ENCODE results near the gene PRKAG2.

DNA sequence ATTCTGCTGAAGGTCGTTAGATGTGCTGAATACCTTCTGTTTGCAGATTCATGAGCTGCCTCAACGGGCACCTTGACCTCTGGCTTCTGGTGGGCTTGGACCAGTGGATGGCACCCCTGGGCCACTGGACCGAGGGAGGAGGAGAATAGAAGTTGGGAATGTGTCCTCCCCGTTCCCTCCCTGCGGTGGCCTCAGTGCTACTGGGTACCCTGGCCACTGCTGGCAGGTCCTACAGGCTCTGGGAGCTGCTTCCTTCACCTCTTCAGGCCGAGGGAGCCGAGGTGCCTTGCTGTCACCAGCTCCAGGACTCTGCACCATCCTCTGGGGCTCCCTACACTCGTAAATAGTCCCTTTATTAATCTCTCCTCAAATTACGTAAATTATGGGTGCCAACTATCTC lies 47.1 kb upstream of the PRKAG2 start:
- TF ChIP-seq JUN (IDR thresholded peaks at IDR 0.05; ENCODE audit: low read depth, low read length) = no peak
- no peak for TF ChIP-seq POLR2A (IDR thresholded peaks at IDR 0.05; ENCODE audit: control extremely low read depth in 1 of 2, low read depth in 2 of 2, low read length in 2 of 2)
- TF ChIP-seq, protein P1, sequence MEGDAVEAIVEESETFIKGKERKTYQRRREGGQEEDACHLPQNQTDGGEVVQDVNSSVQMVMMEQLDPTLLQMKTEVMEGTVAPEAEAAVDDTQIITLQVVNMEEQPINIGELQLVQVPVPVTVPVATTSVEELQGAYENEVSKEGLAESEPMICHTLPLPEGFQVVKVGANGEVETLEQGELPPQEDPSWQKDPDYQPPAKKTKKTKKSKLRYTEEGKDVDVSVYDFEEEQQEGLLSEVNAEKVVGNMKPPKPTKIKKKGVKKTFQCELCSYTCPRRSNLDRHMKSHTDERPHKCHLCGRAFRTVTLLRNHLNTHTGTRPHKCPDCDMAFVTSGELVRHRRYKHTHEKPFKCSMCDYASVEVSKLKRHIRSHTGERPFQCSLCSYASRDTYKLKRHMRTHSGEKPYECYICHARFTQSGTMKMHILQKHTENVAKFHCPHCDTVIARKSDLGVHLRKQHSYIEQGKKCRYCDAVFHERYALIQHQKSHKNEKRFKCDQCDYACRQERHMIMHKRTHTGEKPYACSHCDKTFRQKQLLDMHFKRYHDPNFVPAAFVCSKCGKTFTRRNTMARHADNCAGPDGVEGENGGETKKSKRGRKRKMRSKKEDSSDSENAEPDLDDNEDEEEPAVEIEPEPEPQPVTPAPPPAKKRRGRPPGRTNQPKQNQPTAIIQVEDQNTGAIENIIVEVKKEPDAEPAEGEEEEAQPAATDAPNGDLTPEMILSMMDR (IDR thresholded peaks at IDR 0.05; ENCODE audit: control extremely low read depth in 1 of 3, insufficient read depth in 1 of 3, low read depth in 1 of 3, low read length in 3 of 3) = no peak
- TF ChIP-seq RNF2 (IDR thresholded peaks at IDR 0.05; ENCODE audit: borderline replicate concordance, low read depth, low read length, missing control alignments, poor library complexity, severe bottlenecking) = no peak
- no peak for TF ChIP-seq SP1 (IDR thresholded peaks at IDR 0.05; ENCODE audit: low read depth, low read length)
- TF ChIP-seq POLR2AphosphoS5 (IDR thresholded peaks at IDR 0.05; ENCODE audit: low read depth, low read length) = no peak
- TF ChIP-seq NRF1 (IDR thresholded peaks at IDR 0.05; ENCODE audit: low read depth, low read length) = no peak
- TF ChIP-seq TCF12 (IDR thresholded peaks at IDR 0.05; ENCODE audit: low read depth, low read length) = no peak
- TF ChIP-seq GTF2F1 (IDR thresholded peaks at IDR 0.05; ENCODE audit: borderline replicate concordance, low read depth, low read length) = no peak

Data from H1 (cell line).